NCI-H1417 (cell line): ENCODE results near the gene ITGB3.
"Not testable (repeated sequence)": the region's sequence is repeated elsewhere in the genome, so short reads cannot be mapped to it uniquely, and the experiment has no call there.

ENCODE experiments used
- DNase-seq, 3 experiments: peaks; one replicate each; lab custom pipeline; 2025; lab: John Stamatoyannopoulos, UW

ITGB3 gene

GRCh38 chr17:47223007-47223406 lies 30.6 kb upstream of the ITGB3 start:
- DNase-seq = no peak

GRCh38 chr17:47223460-47223859 lies 30.2 kb upstream of the ITGB3 start:
- no peak for DNase-seq

- DNase-seq = not testable (repeated sequence)
Observed at GRCh38 chr17:47224077-47224476, 29.6 kb upstream of the ITGB3 start.

GRCh38 chr17:47224966-47225365 lies 28.7 kb upstream of the ITGB3 start:
- DNase-seq = no peak

- no peak for DNase-seq
Observed at GRCh38 chr17:47225436-47225858, 28.2 kb upstream of the ITGB3 start.

- no peak for DNase-seq
Observed at GRCh38 chr17:47225911-47226688, 27.5 kb upstream of the ITGB3 start.

GRCh38 chr17:47227862-47228261 lies 25.8 kb upstream of the ITGB3 start:
- no peak for DNase-seq

- peak; percentile 65 to 89 (median 87) for DNase-seq
Observed at GRCh38 chr17:47229535-47230443, 23.8 kb upstream of the ITGB3 start.

- DNase-seq = no peak
Observed at GRCh38 chr17:47230864-47231263, 22.8 kb upstream of the ITGB3 start.

GRCh38 chr17:47231334-47231733 lies 22.3 kb upstream of the ITGB3 start:
- no peak for DNase-seq

- DNase-seq = no peak
Observed at GRCh38 chr17:47231866-47232265, 21.8 kb upstream of the ITGB3 start.

GRCh38 chr17:47232465-47232864 lies 21.2 kb upstream of the ITGB3 start:
- DNase-seq = no peak

GRCh38 chr17:47235506-47235905 lies 18.1 kb upstream of the ITGB3 start:
- no peak for DNase-seq

GRCh38 chr17:47235923-47236322 lies 17.7 kb upstream of the ITGB3 start:
- no peak for DNase-seq

GRCh38 chr17:47237841-47238240 lies 15.8 kb upstream of the ITGB3 start:
- no peak for DNase-seq

GRCh38 chr17:47238321-47239010 lies 15.2 kb upstream of the ITGB3 start:
- no peak for DNase-seq

GRCh38 chr17:47239619-47239966 lies 14.0 kb upstream of the ITGB3 start:
- DNase-seq = no peak

GRCh38 chr17:47239967-47240651 lies 13.5 kb upstream of the ITGB3 start:
- peak in 2 of 3 experiments; percentile 45 to 46 for DNase-seq

- DNase-seq = no peak
Observed at GRCh38 chr17:47240806-47241205, 12.8 kb upstream of the ITGB3 start.

- no peak for DNase-seq
Observed at GRCh38 chr17:47242648-47243047, 11.0 kb upstream of the ITGB3 start.

GRCh38 chr17:47243737-47244598 lies 9.7 kb upstream of the ITGB3 start:
- no peak for DNase-seq
